H9 (cell line): Measurements from ENCODE around the gene PRKAR2B. TPM values are rescaled to one million over a fixed set of nuclear protein-coding genes. Genes with fewer than 3 reads are reported as not detected.

Experiments
- DNase-seq: peaks from one replicate; pipeline ENCODE4 v3.0.0-alpha.2; 2017
- H2AFZ ChIP-seq: one replicate; pipeline ENCODE4 v1.6.1; 2013; ENCODE audit warnings: mild to moderate bottlenecking, low read length, control low read depth, moderate library complexity
- H2AK5ac ChIP-seq: 2 replicates; pipeline ENCODE4 v1.6.1; 2013; ENCODE audit warnings: low read length, control low read depth, mixed read lengths; ENCODE audit not compliant: insufficient read length
- H2BK120ac ChIP-seq: one replicate; pipeline ENCODE4 v1.6.1; 2013; ENCODE audit warnings: low read depth, mild to moderate bottlenecking, low read length, control low read depth, inconsistent platforms; ENCODE audit not compliant: poor library complexity, severe bottlenecking
- H2BK12ac ChIP-seq: 2 replicates; pipeline ENCODE4 v1.6.1; 2013; ENCODE audit warnings: low read length, control low read depth, mixed read lengths, low read depth; ENCODE audit not compliant: insufficient read length
- H2BK15ac ChIP-seq: 2 replicates; pipeline ENCODE4 v1.6.1; 2013; ENCODE audit warnings: low read depth, low read length, control low read depth
- H2BK20ac ChIP-seq: one replicate; pipeline ENCODE4 v1.6.1; 2013; ENCODE audit warnings: low read depth, mild to moderate bottlenecking, low read length, control low read depth, inconsistent platforms; ENCODE audit not compliant: poor library complexity, severe bottlenecking
- H2BK5ac ChIP-seq: 2 replicates; pipeline ENCODE4 v1.6.1; 2013; ENCODE audit warnings: low read length, control low read depth, mixed read lengths; ENCODE audit not compliant: insufficient read length
- H3K14ac ChIP-seq: 2 replicates; pipeline ENCODE4 v1.6.1; 2013; ENCODE audit warnings: low read length, control low read depth; ENCODE audit not compliant: insufficient read depth
- H3K18ac ChIP-seq: 2 replicates; pipeline ENCODE4 v1.6.1; 2013; ENCODE audit warnings: low read depth, mild to moderate bottlenecking, mixed read lengths, low read length, control low read depth; ENCODE audit not compliant: insufficient read length
- H3K23ac ChIP-seq: 2 replicates; pipeline ENCODE4 v1.6.1; 2013; ENCODE audit warnings: low read length, control low read depth, mixed read lengths, low read depth; ENCODE audit not compliant: insufficient read length
- H3K23me2 ChIP-seq: 2 replicates; pipeline ENCODE4 v1.6.1; 2013; ENCODE audit warnings: low read depth, mild to moderate bottlenecking, mixed read lengths, low read length, control low read depth; ENCODE audit not compliant: insufficient read length, poor library complexity, severe bottlenecking
- H3K27ac ChIP-seq: 2 replicates; pipeline ENCODE4 v1.5.1; 2013; ENCODE audit warnings: low read length, control low read depth, mixed read lengths, low read depth; ENCODE audit not compliant: insufficient read length
- H3K27me3 ChIP-seq: 2 replicates; pipeline ENCODE4 v1.6.1; 2013; ENCODE audit warnings: low read length, control low read depth, inconsistent platforms; ENCODE audit not compliant: insufficient read depth
- H3K4ac ChIP-seq: 2 replicates; pipeline ENCODE4 v1.6.1; 2013; ENCODE audit warnings: low read depth, mild to moderate bottlenecking, control low read depth, inconsistent platforms, low read length, moderate library complexity
- H3K4me1 ChIP-seq: 2 replicates; pipeline ENCODE4 v1.6.1; 2013; ENCODE audit warnings: low read length, control low read depth, inconsistent platforms; ENCODE audit not compliant: insufficient read depth
- H3K4me2 ChIP-seq: 2 replicates; pipeline ENCODE4 v1.6.1; 2013; ENCODE audit warnings: low read length, control low read depth, mixed read lengths; ENCODE audit not compliant: insufficient read length, insufficient read depth
- H3K56ac ChIP-seq: 2 replicates; pipeline ENCODE4 v1.6.1; 2013; ENCODE audit warnings: low read depth, mild to moderate bottlenecking, mixed read lengths, low read length, control low read depth; ENCODE audit not compliant: insufficient read length
- H3K79me1 ChIP-seq: 2 replicates; pipeline ENCODE4 v1.6.1; 2013; ENCODE audit warnings: low read depth, mild to moderate bottlenecking, moderate library complexity, low read length, control low read depth, inconsistent platforms; ENCODE audit not compliant: insufficient read depth, poor library complexity, severe bottlenecking
- H3K79me2 ChIP-seq: 2 replicates; pipeline ENCODE4 v1.6.1; 2013; ENCODE audit warnings: low read length, control low read depth, inconsistent platforms; ENCODE audit not compliant: insufficient read depth
- H3K9ac ChIP-seq: 2 replicates; pipeline ENCODE4 v1.6.1; 2013; ENCODE audit warnings: low read length, control low read depth, mixed read lengths; ENCODE audit not compliant: insufficient read length; ENCODE audit errors: extremely low read depth
- H3K9me3 ChIP-seq: one replicate; pipeline ENCODE4 v1.6.1; 2013; ENCODE audit warnings: low read depth, low read length, inconsistent platforms; ENCODE audit not compliant: control insufficient read depth
- H3T11ph ChIP-seq: one replicate; pipeline ENCODE4 v1.6.1; 2013; ENCODE audit warnings: mild to moderate bottlenecking, low read length, control low read depth, inconsistent platforms
- H4K20me1 ChIP-seq: one replicate; pipeline ENCODE4 v1.6.1; 2013; ENCODE audit not compliant: control insufficient read depth, insufficient read length, insufficient read depth
- H4K5ac ChIP-seq: 2 replicates; pipeline ENCODE4 v1.6.1; 2013; ENCODE audit warnings: low read depth, mild to moderate bottlenecking, mixed read lengths, low read length, control low read depth; ENCODE audit not compliant: insufficient read length
- H4K8ac ChIP-seq: replicated peaks from 2 replicates; pipeline ENCODE4 v1.6.1; 2013; ENCODE audit warnings: low read length, control low read depth, mixed read lengths, low read depth; ENCODE audit not compliant: insufficient read length
- H4K91ac ChIP-seq: 2 replicates; pipeline ENCODE4 v1.6.1; 2013; ENCODE audit warnings: low read depth, mild to moderate bottlenecking, moderate library complexity, mixed read lengths, low read length, control low read depth; ENCODE audit not compliant: insufficient read length
- H3K27ac Mint-ChIP-seq, 3 experiments: 2 replicates in 2 of 3; 3 replicates in 1 of 3; pipeline ENCODE4 v1.8.0; 2020 to 2021; ENCODE audit warnings: mixed read lengths in 3 of 3, mild to moderate bottlenecking in 1 of 3, moderate library complexity in 1 of 3
- H3K27me3 Mint-ChIP-seq: 2 replicates; pipeline ENCODE4 v1.8.0; 2021; ENCODE audit warnings: low read depth, mild to moderate bottlenecking, moderate library complexity, mixed read lengths
- H3K36me3 Mint-ChIP-seq, 3 experiments: 2 replicates in 2 of 3; 3 replicates in 1 of 3; pipeline ENCODE4 v1.8.0; 2020 to 2021; ENCODE audit warnings: low read depth in 3 of 3, mixed read lengths in 3 of 3; ENCODE audit not compliant: insufficient read depth in 1 of 3
- H3K4me1 Mint-ChIP-seq, 2 experiments: 2 replicates each; pipeline ENCODE4 v1.8.0; 2020; ENCODE audit warnings: mixed read lengths in 2 of 2
- H3K4me3 Mint-ChIP-seq, 2 experiments: 2 replicates in 1 of 2; 3 replicates in 1 of 2; pipeline ENCODE4 v1.8.0; 2020 to 2021; ENCODE audit warnings: mild to moderate bottlenecking in 2 of 2, mixed read lengths in 2 of 2, moderate library complexity in 1 of 2
- H3K9me3 Mint-ChIP-seq, 2 experiments: 2 replicates in 1 of 2; 3 replicates in 1 of 2; pipeline ENCODE4 v1.8.0; 2020; ENCODE audit warnings: mild to moderate bottlenecking in 2 of 2, mixed read lengths in 2 of 2, moderate library complexity in 1 of 2
- WGBS: extraction: QIAGEN DNeasy Blood & Tissue Kit; methylation state at CpG from one replicate; pipeline ENCODE4 v1.1.7; 2013; ENCODE audit warnings: missing lambda C conversion rate, low lambda C conversion rate, mixed read lengths; ENCODE audit not compliant: insufficient read length; ENCODE audit errors: extremely low coverage; 5-methylcytosine and 5-hydroxymethylcytosine counted together
- total RNA-seq: library from RNA; stranded (reverse); gene quantifications from 2 replicates; pipeline ENCODE4 v1.2.1, GENCODE V29; 2021
- TF ChIP-seq, protein P1 (sequence below): fragments of 200-600 bp; sonication (generic); conservative IDR thresholded peaks from 3 replicates; pipeline ENCODE4 v1.8.0; 2021; ENCODE audit warnings: antibody characterized with exemption, mild to moderate bottlenecking

Gene PRKAR2B
- total RNA-seq, 1 experiment from 2014 or later = 16.6 TPM

DNA sequence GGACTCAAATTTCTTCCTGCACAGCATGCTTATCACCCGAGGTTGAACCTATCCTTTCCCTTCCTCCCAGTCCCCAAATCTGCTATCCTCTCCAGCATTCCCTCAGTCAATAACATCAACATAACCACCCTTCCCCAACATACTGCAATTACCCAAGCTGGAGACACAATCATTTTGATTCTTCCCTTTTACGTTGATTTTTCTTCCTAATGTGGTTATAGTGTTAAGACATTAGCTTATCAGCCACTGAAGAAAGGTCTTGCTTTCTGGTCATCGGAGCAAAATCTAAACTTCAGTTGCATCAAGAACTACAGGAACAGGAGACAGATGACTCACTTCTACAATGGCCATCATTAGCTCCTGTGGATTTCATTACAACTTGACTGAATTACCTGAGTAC, 120.8 kb downstream of the PRKAR2B start:
- Histone ChIP-seq H2BK20ac (no peak overlapping the region), H3K9me3 (no peaks in the 10 kb centered on the region), H3K23me2 (peaks cover 5% of the 10 kb centered on the region), H2AFZ (no peak overlapping the region), H2BK120ac (no peak overlapping the region), H2BK15ac (no peak overlapping the region), H3K14ac (no peak overlapping the region), H4K91ac (no peak overlapping the region), H3K18ac (no peak overlapping the region), H3K27ac (no peak overlapping the region), H3K4ac (no peak overlapping the region), H4K5ac (no peak overlapping the region), H3K4me2 (no peak overlapping the region), H3K56ac (no peak overlapping the region), H4K20me1 (no peaks in the 10 kb centered on the region), H3K27me3 (no peaks in the 10 kb centered on the region), H3T11ph (no peak overlapping the region), H2AK5ac (no peak overlapping the region), H2BK12ac (no peak overlapping the region), H3K79me1 (no peaks in the 10 kb centered on the region), H3K23ac (no peak overlapping the region), H3K4me1 (no peaks in the 10 kb centered on the region), H3K9ac (no peak overlapping the region), H3K79me2 (no peaks in the 10 kb centered on the region), H4K8ac (no peak overlapping the region), H2BK5ac (no peak overlapping the region)
- Mint-ChIP-seq H3K4me1 (peaks cover 20 to 23% of the 10 kb centered on the region in 2 experiments), H3K36me3 (no peaks in the 10 kb centered on the region), H3K4me3 (no peak overlapping the region), H3K9me3 (peaks cover 0 to 3% of the 10 kb centered on the region in 2 experiments; a peak in 2 of 5 replicates), H3K27ac (no peak overlapping the region; a peak in 2 of 7 replicates), H3K27me3 (no peaks in the 10 kb centered on the region; the same call in 1 of the 2 replicates)
- no peak for DNase-seq
- WGBS = no CpG with 5 or more reads among the region's 3 CpGs
- TF ChIP-seq, protein P1, sequence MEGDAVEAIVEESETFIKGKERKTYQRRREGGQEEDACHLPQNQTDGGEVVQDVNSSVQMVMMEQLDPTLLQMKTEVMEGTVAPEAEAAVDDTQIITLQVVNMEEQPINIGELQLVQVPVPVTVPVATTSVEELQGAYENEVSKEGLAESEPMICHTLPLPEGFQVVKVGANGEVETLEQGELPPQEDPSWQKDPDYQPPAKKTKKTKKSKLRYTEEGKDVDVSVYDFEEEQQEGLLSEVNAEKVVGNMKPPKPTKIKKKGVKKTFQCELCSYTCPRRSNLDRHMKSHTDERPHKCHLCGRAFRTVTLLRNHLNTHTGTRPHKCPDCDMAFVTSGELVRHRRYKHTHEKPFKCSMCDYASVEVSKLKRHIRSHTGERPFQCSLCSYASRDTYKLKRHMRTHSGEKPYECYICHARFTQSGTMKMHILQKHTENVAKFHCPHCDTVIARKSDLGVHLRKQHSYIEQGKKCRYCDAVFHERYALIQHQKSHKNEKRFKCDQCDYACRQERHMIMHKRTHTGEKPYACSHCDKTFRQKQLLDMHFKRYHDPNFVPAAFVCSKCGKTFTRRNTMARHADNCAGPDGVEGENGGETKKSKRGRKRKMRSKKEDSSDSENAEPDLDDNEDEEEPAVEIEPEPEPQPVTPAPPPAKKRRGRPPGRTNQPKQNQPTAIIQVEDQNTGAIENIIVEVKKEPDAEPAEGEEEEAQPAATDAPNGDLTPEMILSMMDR = no peak
